GM18517 (cell line): Measurements from ENCODE around the gene GALNS.
"Not testable (repeated sequence)": the region's sequence is repeated elsewhere in the genome, so short reads cannot be mapped to it uniquely, and the experiment has no call there.

ENCODE experiments used
- ATAC-seq: cut with Tn5 transposase; IDR thresholded peaks from one replicate; pipeline ENCODE4 v1.9.1; 2021; ENCODE audit warnings: mild to moderate bottlenecking, moderate library complexity; ENCODE audit not compliant: unreplicated experiment

GALNS gene

GRCh38 chr16:88772871-88773811 is 83.6 kb downstream of the GALNS start:
- no peak for ATAC-seq

GRCh38 chr16:88771781-88772180 is 85.0 kb downstream of the GALNS start:
- ATAC-seq, result not testable (repeated sequence)

- ATAC-seq, result no peak
Measured at GRCh38 chr16:88771294-88771772, 85.4 kb downstream of the GALNS start.

- ATAC-seq, result no peak
Measured at GRCh38 chr16:88770461-88771293, 86.1 kb downstream of the GALNS start.

- no peak for ATAC-seq
Measured at GRCh38 chr16:88769617-88770460, 86.9 kb downstream of the GALNS start.

- no peak for ATAC-seq
Measured at GRCh38 chr16:88768071-88768783, 88.5 kb downstream of the GALNS start.

- ATAC-seq, result no peak
Measured at GRCh38 chr16:88767546-88768070, 89.1 kb downstream of the GALNS start.

GRCh38 chr16:88766975-88767374 is 89.8 kb downstream of the GALNS start:
- ATAC-seq, result no peak

- ATAC-seq, result no peak
Measured at GRCh38 chr16:88764913-88765349, 91.8 kb downstream of the GALNS start.

GRCh38 chr16:88764080-88764479 is 92.7 kb downstream of the GALNS start:
- no peak for ATAC-seq
